ENCODE results near the gene FAM13A. TPM values are rescaled to one million over a fixed set of nuclear protein-coding genes. Genes with fewer than 3 reads are reported as not detected.
A peak's percentile ranks its signal among the peaks of the same experiment; 100 is the strongest.

The FAM13A gene
- total and polyA plus RNA-seq, 9 of the 15 experiments (the other 6 are each of a cell fraction or from before 2014, with no cell fraction given) = 11.3 to 23.3 (median 14.7) TPM

GRCh38 chr4:89039730-89040338 is 17.2 kb downstream of the FAM13A start (continued):
- TF ChIP-seq MEF2D (tag; conservative IDR thresholded peaks at IDR 0.05; ENCODE audit: low read depth) = no peak
- 0 out of 2 replicates have a peak, but pooled peaks have one; percentile 34 for TF ChIP-seq CXXC5 (CRISPR knock-in tag; IDR thresholded peaks at IDR 0.05)
- peak; percentile 61 for TF ChIP-seq EP300 (IDR thresholded peaks at IDR 0.05; ENCODE audit: low read length)
- no peak for TF ChIP-seq MTF1 (CRISPR knock-in tag; IDR thresholded peaks at IDR 0.05; ENCODE audit: borderline replicate concordance)
- TF ChIP-seq NR4A1 (CRISPR knock-in tag; IDR thresholded peaks at IDR 0.05) = no peak
- 0 out of 2 replicates have a peak, but pooled peaks have one; percentile 37 for TF ChIP-seq NR4A1 (tag; IDR thresholded peaks at IDR 0.05)
- no peak for TF ChIP-seq TAF15 (IDR thresholded peaks at IDR 0.05; ENCODE audit: low read depth, low read length)
- TF ChIP-seq COPS2 (conservative IDR thresholded peaks at IDR 0.05) = no peak
- no peak for TF ChIP-seq U2AF1 (optimal IDR thresholded peaks at IDR 0.05; ENCODE audit: low read depth, low read length)
- peak; percentile 45; the same call in 1 of the 2 replicates for TF ChIP-seq SMARCA4 (IDR thresholded peaks at IDR 0.05)
- peak; percentile 100 for TF ChIP-seq ZNF175 (CRISPR knock-in tag; IDR thresholded peaks at IDR 0.05; ENCODE audit: low read depth)
- 0 out of 2 replicates have a peak, but pooled peaks have one; percentile 11 for TF ChIP-seq HES1 (IDR thresholded peaks at IDR 0.05; ENCODE audit: low read depth)
- no peak for TF ChIP-seq USF1 (CRISPR knock-in tag; IDR thresholded peaks at IDR 0.05)
- TF ChIP-seq ATF1 (CRISPR knock-in tag; IDR thresholded peaks at IDR 0.05) = no peak
- no peak for TF ChIP-seq ATF1 (tag; IDR thresholded peaks at IDR 0.05)
- TF ChIP-seq ZNF384 (IDR thresholded peaks at IDR 0.05; ENCODE audit: low read depth, low read length) = peak; percentile 86
- peak; percentile 54 for TF ChIP-seq POLR2H (tag; IDR thresholded peaks at IDR 0.05; ENCODE audit: low read depth)
- no peak for TF ChIP-seq PHF20 (IDR thresholded peaks at IDR 0.05; ENCODE audit: partially characterized antibody)
- peak; percentile 16; the same call in 1 of the 2 replicates for TF ChIP-seq ZNF589 (CRISPR knock-in tag; IDR thresholded peaks at IDR 0.05; ENCODE audit: low read depth)
- TF ChIP-seq ETS1 (conservative IDR thresholded peaks at IDR 0.05; ENCODE audit: control insufficient read depth, low read depth, low read length) = no peak
- peak; percentile 41; the same call in 1 of the 2 replicates for TF ChIP-seq BACH1 (tag; IDR thresholded peaks at IDR 0.05)
- no peak for TF ChIP-seq NKRF (IDR thresholded peaks at IDR 0.05; ENCODE audit: borderline replicate concordance)
- TF ChIP-seq ZNF398 (CRISPR knock-in tag; IDR thresholded peaks at IDR 0.05) = no peak
- no peak for TF ChIP-seq MCM5 (IDR thresholded peaks at IDR 0.05; ENCODE audit: low read depth)

All from K562 (cell line).